ENCODE data around the gene ATXN7L1.

ATXN7L1 gene

DNA sequence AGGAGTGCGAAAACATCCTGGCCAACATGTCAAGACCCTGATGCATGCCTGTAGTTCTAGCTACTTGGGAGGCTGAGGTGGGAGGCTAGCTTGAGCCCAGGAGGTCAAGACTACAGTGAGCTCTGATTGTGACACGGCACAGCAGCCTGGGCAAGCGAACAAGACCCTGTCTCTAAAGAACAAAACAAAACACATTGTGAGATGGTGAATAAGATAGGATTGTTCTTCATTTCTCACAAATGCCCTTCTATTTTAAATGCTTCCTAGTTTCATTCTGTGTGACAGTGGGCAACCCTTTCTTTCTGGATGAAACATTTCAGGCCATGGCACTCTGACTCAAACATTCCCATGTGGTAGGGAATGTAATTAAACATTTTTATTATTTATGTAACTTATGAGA is 308.6 kb downstream of the ATXN7L1 start:
- no peak for DNase-seq

DNA sequence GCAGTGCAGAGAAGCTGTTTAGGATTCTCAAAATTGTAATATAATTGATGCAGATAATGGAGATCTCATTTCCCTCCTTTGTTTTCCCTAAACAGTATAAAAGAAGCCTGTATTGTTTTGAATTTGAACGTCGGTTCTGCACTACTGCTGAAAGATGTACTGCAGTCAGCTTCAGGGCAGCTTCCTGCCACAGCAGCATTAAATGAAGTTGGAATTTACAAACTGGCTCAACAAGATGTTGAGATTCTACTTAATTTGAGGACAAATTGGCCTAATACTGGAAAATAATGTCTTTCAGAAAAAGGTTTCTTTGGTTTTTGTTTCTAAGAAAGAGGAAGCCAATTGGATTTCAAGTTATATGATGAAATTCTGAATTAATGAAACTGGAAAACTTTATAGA is 309.4 kb downstream of the ATXN7L1 start:
- no peak for DNase-seq

DNA sequence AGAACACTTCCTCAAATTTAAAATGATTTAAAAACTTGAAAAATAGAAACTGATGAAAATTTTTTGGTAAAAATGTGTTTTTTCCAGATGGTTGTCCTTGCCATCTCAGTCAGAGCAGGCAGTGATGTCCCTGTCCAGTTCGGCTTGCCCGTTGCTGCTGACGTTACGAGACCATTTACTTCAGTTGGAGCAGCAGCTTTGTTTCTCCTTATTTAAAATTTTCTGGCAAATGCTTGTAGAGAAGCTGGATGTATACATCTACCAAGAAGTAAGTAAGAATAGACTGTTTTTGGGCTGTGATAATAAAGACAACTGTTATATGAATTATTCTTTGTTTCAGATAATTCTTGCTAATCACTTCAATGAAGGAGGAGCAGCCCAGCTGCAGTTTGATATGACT is 311.2 kb downstream of the ATXN7L1 start:
- DNase-seq: no peak

DNA sequence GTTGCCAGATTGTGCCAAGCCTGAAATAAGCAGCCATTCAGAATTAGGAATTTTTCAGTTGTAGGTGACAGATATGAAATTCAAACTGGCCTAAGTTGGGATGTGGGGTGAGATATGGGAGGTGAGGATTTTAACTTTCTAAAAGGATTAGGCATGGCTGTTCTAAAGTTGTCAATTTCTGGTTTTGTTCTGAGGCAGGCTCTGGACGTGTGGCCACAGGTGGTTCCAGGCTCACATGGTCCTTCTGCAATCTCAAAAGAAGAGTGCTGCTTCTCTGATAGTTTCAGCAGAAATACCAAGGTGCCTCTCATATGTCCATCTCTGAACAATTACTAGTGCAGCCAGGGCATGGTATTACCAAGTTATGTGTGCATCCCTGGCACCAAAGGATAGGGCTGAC is 316.5 kb downstream of the ATXN7L1 start:
- no peak for DNase-seq
